ENCODE measurements around the gene UNCX.

Gene UNCX

DNA sequence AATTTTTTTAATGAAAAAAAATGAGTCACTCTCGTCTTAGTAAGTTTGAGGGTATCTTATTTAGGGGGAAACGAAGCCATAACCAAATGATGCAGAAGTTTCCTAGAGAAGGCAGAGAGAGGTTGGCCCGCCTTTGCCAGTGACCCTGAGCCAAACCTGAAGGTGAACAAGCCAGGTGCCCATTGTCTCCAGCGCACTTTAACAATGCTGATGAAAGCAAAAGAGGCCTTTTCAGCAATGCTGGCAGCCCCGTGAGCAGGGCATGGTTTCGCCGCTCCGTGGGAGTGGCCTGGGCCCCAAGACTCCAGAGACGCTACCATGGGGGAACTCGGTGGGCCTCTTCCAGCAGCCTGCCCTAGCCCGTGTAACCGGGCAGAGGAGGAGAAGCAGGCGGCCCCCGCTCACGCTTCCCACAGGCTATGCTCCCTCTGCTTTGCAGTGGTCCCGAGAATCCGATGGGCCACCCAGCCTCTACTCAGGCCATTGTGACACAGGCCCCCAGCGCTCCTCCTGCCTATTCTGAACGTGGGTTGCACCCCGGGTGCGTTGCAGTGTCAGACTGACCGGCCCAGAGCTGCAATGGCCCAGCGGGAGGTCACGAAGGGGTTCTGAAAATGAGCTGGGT, 14.0 kb upstream of the UNCX start:
- FAIRE-seq: no peak

DNA sequence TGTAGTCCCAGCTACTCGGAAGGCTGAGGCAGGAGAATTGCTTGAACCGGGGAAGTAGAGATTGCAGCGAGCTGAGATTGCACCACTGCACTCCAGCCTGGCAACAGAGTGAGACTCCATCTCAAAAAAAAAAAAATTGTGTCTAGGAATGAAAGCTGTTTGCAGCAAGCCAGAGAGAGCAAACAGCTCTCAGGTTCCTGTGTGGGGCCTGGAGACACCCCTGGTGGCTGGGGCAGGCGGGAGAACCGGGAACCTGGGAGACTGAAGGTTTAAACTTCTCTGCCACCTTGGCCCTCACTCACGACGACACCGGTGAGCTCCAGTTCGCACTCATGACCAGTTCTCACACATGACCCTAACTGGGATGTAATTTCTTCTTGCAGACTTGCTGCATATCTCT, 13.2 kb upstream of the UNCX start:
- FAIRE-seq: no peak

- no peak for FAIRE-seq
Observed at GRCh38 chr7:1220000-1220726, 12.5 kb upstream of the UNCX start.

DNA sequence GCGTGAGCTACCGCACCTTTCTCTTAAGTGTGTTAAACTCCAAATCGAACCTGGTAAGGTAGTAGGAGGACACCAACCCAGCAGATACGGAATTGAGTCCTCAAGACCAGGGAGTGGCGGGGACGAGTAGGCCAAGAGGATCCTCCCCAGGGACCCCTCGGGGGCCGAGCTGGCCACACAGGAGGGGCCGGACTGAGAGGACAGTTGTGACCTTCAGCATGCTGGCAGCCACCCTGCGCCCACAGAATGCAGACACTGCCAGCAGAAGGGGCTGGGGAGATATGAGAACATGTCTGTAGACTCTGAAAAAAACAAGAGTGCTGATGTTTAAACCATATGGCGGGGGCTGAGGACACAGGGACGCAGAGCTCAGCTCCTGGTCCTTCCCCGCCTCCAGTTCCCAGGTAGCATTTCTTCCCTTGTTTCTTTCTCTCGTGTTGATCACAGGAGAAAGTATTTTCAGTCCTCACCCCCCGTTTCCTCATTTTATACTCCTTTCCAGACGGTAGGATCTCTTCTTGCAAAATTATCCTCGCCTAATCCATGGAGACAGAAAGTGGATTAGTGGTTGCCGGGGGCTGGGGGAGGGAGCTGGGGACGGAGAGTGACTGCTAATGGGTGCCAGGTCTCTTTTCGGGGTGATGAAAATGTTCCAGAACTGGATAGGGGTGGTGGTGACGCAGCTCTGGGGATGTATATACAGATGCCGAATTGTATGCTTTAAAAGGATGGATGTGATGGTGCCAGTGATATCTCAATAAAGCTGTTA, 11.5 kb upstream of the UNCX start:
- no peak for FAIRE-seq

GRCh38 chr7:1223196-1223981, 9.3 kb upstream of the UNCX start:
- no peak for FAIRE-seq

DNA sequence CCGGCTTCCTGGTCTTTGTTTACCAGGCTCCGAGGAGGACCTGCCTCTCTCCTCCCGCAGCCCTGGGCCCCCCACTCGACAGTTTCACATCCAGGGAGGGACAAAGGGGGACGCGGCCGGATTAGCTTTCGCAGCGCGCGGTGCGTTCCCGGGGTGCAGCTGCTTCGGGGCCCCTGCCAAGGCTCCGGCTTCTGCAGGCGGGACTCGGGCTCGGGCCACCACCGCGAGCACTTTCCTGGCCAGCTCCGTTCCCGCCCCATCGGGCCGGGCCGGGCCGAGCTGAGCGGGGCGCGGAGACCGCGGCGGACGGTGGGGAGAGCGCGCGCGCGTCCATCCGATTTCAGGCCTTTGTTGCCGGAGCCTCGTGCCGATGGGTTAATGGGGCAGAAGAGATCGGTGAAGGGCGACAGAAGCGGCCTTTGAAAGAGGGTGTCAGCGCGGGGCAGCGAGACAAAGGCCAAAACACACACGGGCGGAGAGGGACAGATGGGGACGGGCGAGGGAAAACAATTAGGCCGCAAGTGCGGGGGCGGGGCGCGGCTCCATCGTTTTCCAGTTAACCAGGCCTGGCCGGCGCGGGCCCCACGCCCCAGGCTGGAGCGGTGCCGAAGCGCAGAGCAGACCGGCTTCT, 8.5 kb upstream of the UNCX start:
- FAIRE-seq: no peak

DNA sequence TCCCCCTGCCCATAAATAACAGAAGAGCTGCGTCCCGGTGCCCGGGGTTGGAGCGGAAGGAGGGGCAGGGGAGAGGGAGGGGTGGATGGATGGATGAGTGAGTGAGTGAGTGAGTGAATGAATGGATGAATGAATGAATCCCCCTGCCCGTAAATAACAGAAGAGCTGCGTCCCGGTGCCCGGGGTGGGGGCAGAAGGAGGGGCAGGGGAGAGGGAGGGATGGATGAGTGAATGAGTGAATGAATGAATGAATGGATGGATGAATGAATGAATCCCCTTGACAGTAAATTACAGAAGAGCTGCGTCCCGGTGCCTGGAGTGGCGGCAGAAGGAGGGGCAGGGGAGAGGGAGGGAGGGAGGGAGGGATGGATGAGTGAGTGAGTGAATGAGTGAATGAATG, 7.6 kb upstream of the UNCX start:
- FAIRE-seq: no peak

DNA sequence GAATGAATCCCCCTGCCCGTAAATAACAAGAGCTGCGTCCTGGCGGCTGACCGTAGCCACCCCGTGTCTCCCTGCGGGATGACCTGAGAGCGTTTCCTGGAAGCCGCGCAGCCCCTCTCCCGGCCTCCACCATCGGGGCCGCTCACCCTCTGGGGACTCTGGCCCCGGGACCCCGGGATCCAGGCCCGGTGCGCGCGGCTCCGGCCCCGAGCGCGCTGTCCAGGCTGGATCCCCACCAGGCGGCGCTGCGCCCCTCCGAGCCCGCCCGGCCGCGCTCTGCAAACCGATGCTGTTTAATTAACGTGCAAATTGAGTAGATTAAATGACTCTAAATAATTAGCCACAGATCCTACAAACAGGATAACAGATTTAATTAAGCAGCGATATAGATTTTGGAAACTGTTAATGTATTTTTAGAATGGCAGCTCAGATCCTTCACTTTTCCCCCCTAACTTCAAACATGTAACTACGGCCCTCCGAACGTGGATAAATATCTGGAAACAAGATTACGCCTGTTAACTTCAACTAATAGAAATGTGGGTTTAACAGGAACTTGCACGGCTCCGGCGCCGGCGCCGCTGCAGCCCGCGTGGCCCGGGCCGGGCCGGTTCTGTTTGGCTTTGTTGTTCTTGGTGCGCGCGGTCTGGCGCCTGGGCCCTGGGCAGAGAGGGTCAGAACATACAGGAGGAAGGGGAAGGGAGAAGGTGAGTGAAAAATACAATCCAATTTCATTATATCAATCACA, 7.1 kb upstream of the UNCX start:
- FAIRE-seq: peak; percentile 27

- peak; percentile 72 for FAIRE-seq
Observed at GRCh38 chr7:1226186-1226901, 6.3 kb upstream of the UNCX start.

DNA sequence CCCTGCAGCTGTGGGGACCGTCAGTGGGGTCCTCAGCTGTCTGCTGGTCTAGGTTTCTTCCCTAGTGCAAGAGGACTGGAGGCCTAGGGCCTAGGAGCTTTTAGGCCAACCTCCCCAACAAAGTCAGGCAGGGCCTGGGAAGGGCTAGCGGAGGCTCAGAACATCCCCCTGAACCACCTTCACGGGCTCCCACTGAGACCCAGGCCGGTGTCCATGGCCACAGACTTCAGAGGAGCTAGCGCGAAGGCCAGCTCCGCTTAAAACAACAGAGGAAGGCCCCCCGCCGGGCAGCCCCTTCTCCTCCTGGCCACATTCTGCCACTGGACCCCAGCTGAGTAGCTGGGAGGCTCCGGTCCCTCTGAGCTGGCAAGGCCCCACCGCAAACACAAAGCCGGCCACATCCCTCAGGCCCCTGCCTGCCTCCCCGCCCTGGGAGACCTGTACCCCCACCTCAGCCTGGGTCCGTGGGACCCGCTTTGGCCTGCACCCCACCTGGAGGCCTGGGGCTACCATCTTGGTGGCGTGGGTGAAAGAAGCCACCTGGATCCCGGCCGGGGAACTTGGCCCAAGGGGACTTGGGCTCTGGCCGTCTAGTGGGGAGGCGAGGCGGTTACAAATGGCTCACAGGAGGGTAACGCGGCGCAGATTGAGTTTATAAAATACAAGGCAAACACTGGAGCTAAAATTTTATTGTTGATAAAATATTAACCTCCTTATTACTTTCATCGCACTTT, 5.4 kb upstream of the UNCX start:
- FAIRE-seq: no peak

- FAIRE-seq: peak; percentile 49
Observed at GRCh38 chr7:1227814-1228544, 4.7 kb upstream of the UNCX start.

- no peak for FAIRE-seq
Observed at GRCh38 chr7:1228545-1229201, 4.0 kb upstream of the UNCX start.

GRCh38 chr7:1229202-1229947, 3.3 kb upstream of the UNCX start:
- peak; percentile 83 for FAIRE-seq

GRCh38 chr7:1229956-1230355, 2.7 kb upstream of the UNCX start:
- FAIRE-seq: no peak

DNA sequence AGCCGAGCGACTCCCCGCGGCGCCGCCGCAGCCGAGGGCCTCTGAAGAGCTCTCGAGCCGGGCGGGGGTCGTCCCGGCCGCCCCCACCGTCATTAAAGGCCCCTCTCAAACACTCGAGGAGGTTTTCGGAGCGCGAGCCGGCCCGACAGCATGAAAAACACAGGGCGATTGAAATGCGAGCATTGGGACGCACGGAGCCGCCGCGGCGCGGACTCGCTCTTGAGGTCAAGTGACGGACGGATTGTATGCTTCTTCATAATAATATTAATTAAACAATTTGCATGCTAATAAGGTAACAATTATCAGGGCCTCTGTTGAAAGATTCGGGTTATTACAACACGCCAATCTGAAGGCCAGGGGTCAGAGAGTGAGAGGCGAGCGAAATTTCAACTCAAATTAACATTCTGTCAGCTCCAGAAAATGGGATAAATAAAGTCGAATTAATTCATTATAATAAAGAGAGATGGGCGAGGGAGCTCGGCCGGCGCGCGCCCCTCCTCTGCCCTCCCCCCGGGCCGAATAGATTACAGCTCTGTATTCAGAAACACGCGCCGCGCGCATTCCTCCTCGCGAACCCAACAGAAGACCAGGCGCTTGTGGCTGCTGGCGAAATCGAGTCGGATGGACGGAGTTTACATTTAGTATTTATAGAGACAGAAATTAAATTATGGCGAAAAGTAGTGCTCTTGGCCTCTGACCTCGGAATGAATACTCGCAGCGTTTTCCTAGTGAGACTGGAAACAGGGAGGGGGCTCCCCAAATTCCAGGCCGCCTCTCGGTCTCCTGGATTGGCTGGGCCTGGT, 2.1 kb upstream of the UNCX start:
- no peak for FAIRE-seq

DNA sequence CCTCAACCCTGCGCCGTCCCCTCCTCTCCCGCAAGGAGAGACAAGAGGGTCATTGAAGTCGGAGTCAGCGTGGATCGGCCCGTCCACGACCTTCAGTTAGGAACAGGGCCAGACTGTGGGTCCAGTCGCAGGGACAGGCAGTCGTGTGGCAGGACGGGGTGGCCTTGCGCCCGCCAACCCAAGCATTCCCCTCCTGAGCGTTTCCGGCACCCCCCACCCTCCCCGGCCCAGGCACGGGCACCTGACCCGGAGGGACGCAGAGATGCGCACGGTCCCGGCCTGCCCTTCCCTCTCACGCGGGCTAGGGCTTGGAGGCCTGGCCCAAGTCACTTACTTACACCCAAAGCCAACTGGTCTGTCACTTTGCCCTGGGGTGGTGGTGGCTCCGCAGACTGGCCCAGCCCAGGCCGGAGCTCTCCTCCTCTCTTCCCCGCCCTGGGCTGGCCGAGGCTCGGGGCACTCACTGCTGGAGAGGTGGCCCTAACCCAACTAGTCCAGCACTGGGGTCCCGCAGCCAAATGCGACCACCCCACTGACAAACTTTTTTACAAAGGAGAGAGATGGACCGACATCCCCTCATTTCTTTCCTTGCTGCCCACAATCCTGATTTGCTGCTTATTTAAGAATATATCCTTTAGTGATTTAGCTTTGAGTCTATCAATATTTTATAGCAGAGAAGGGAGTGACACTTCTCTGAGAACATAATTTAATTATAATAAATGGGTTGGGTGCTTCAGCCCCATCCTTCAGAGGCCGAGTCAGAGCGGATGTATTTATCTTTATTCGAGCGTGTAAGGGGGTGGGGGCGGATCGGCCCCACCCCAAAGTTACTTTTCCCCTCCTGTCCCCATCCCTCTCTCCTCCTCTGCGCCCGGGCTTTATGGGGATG, 1.2 kb upstream of the UNCX start:
- no peak for FAIRE-seq

DNA sequence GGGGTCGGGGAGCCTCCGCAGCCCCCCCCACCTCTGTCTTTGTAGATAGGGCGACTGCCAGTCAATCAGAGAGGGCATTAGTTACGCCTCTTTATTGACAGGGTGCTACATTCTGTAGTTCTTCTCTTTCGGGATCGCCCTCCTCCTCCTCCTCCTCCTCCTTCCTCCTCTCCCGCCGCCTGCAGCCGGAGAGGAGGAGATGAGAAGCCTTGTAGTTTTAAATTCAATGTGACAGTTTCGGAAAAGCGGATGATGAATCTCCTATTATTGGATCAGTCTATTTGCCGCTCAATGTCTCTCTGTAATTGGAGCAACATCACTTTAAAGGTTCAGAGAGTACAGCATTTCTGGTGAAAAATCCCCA, 587 bp upstream of the UNCX start:
- peak; percentile 11 for FAIRE-seq
